COR-L47 (cell line): ENCODE measurements around the gene PRSS12.
"Not testable (repeated sequence)": the region's sequence is repeated elsewhere in the genome, so short reads cannot be mapped to it uniquely, and the experiment has no call there.

Experiments
- DNase-seq: peaks from one replicate; lab custom pipeline; 2025; lab: John Stamatoyannopoulos, UW

PRSS12 gene

GRCh38 chr4:118352843-118353533 lies at the start of gene PRSS12:
Gene PRSS12, minus strand, starts transcription at chr4:118353003. Its CDS starts 283 bp downstream, at chr4:118352720.
- peak; percentile 86 for DNase-seq

GRCh38 chr4:118400356-118400755 lies 47.6 kb upstream of the PRSS12 start:
- DNase-seq = no peak

GRCh38 chr4:118399883-118400282 lies 47.1 kb upstream of the PRSS12 start:
- DNase-seq = not testable (repeated sequence)

- no peak for DNase-seq
These were observed 45.7 kb upstream of the PRSS12 start for GRCh38 chr4:118398226-118399090.

- no peak for DNase-seq
These were observed 44.8 kb upstream of the PRSS12 start for GRCh38 chr4:118397623-118397979.

GRCh38 chr4:118396881-118397622 lies 44.2 kb upstream of the PRSS12 start:
- DNase-seq = no peak

GRCh38 chr4:118395057-118395644 lies 42.3 kb upstream of the PRSS12 start:
- no peak for DNase-seq

GRCh38 chr4:118392509-118392908 lies 39.7 kb upstream of the PRSS12 start:
- DNase-seq = not testable (repeated sequence)

GRCh38 chr4:118390121-118390520 lies 37.3 kb upstream of the PRSS12 start:
- no peak for DNase-seq

- DNase-seq = no peak
These were observed 36.9 kb upstream of the PRSS12 start for GRCh38 chr4:118389721-118390120.

GRCh38 chr4:118388606-118389005 lies 35.8 kb upstream of the PRSS12 start:
- DNase-seq = no peak

- DNase-seq = no peak
These were observed 29.1 kb upstream of the PRSS12 start for GRCh38 chr4:118381902-118382301.

- DNase-seq = no peak
These were observed 20.9 kb upstream of the PRSS12 start for GRCh38 chr4:118373614-118374255.

- DNase-seq = no peak
These were observed 19.4 kb upstream of the PRSS12 start for GRCh38 chr4:118372251-118372650.

GRCh38 chr4:118369231-118369630 lies 16.4 kb upstream of the PRSS12 start:
- DNase-seq = no peak

- no peak for DNase-seq
These were observed 15.1 kb upstream of the PRSS12 start for GRCh38 chr4:118367872-118368271.

- DNase-seq = no peak
These were observed 14.6 kb upstream of the PRSS12 start for GRCh38 chr4:118367361-118367760.

- DNase-seq = no peak
These were observed 10.4 kb upstream of the PRSS12 start for GRCh38 chr4:118363166-118363565.

GRCh38 chr4:118361192-118361591 lies 8.4 kb upstream of the PRSS12 start:
- no peak for DNase-seq

- DNase-seq = no peak
These were observed 7.3 kb upstream of the PRSS12 start for GRCh38 chr4:118360106-118360505.

- DNase-seq = no peak
These were observed 4.8 kb upstream of the PRSS12 start for GRCh38 chr4:118357601-118358000.

- DNase-seq = no peak
These were observed 3.9 kb upstream of the PRSS12 start for GRCh38 chr4:118356731-118357130.
